Natural killer cell treated with Interleukin-12 subunit alpha and Interleukin-12 subunit beta and Interleukin-15 and Interleukin-18, amount 100 ng/mL, for 72 hours (primary cell): Measurements from ENCODE around the gene SPATA17. TPM values are rescaled to one million over a fixed set of nuclear protein-coding genes. Genes with fewer than 3 reads are reported as not detected.

Experiments
- total RNA-seq, 2 donors: library from RNA; stranded (reverse); gene quantifications; one replicate each; pipeline ENCODE4 v1.2.3, GENCODE V29; 2022

SPATA17 gene
- total RNA-seq, 2 donors from 2014 or later = not detected

Other genes with a start within 250 kb of the SPATA17 start
- gene GPATCH2, start 254 bp upstream of the SPATA17 start, total RNA-seq = 10 to 100 TPM; 12.3 to 14.4 TPM